ACHN (cell line): ENCODE results near the gene DNAJC13.

Experiments used
- DNase-seq: peaks from one replicate; pipeline ENCODE4 v3.0.0-alpha.2; 2015
- in situ Hi-C: cut with HindIII; loops from 2 replicates; pipeline ENCODE4 v1.10.0; 2017; ENCODE audit warnings: low sequenced_read_pairs, low pct_ligation_motif_present, low pct_unique_long_range_greater_than_20kb

DNAJC13 gene

DNA sequence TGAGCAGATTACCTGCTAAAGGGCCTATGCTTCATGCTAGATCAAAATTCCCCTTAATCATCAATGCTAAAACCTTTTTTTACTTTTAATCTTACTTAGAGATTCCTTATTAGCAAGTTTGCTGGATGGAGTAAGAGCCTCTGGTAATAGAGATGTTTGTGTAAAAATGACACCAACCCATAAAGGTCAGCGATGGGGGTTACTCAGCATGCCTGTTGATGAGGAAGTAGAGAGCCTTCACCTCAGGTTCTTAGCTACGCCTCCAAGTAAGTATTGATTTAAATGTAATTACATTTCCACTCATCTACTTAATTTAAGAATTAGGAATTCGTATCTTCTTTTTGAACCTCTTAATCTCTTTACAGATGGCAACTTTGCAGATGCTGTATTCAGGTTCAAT is 38.8 kb downstream of the DNAJC13 start:
- in situ Hi-C loops: no loop called here
- DNase-seq: no peak

GRCh38 chr3:132456571-132456970 is 39.3 kb downstream of the DNAJC13 start:
- in situ Hi-C loops: no loop called here
- DNase-seq: no peak

DNA sequence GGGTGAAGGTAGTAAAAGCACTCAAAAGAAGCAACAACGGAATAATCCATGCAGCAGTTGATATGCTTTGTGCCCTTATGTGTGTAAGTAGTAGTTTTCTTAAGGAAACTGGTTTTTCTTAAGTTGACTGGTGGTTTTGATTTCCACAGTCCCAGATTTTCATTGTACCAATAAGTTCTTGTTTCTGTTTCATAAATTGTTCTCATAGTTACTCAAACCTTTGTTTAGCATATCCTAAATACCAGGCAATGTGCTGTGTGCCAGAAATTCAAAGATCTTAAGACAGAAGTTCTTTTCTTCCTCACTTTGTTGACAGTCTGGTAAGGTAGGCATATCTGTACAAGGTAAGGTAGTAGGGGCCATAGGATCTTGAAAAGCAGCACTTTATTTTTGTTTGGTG is 40.0 kb downstream of the DNAJC13 start:
- in situ Hi-C loops: no loop called here
- no peak for DNase-seq

- in situ Hi-C loops: no loop called here
- no peak for DNase-seq
Measured at GRCh38 chr3:132459551-132459950, 42.2 kb downstream of the DNAJC13 start.

GRCh38 chr3:132461544-132461943 is 44.2 kb downstream of the DNAJC13 start:
- in situ Hi-C loops: no loop called here

DNA sequence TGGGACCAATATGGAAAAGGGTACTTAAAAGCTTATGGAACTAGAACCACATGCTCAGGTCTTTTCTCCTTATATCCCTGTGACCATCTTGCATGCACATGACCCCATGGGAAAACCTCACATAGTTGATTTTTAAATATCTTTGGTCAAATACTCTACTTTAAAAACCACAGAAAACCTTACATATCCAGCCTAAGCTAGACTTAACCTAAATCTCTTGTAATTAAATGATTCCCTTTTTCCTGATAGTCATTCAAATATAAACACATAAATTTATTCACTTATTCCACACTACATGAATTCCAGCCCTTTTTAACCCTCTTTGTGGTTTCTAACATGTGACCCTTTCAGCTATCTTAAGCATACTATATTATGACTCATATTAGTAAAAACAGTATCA is 46.8 kb downstream of the DNAJC13 start:
- no peak for DNase-seq
- in situ Hi-C loops: no loop called here

More at GRCh38 chr3:132461544-132461943, 44.2 kb downstream of the DNAJC13 start:
- no peak for DNase-seq

DNA sequence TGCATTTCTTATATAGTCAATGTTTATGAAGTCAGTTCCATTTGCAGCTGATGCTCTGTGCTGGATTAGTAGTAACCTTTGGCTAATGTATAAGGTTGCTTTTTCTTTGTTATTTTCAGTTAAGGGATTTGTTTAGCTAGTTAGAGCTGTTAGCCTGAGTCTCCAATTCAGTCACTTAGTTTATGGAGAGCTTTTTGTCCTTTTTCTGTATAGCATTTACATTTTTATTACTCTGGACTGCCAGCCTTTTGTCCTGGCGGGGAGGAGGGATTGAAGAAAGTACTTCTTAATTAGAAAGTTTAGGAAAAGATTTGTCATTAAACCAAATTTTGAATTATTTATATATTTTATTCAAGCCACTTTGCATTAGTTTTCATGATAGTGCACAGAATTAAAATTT is 52.0 kb downstream of the DNAJC13 start:
- no peak for DNase-seq
- in situ Hi-C loops: no loop called here

DNA sequence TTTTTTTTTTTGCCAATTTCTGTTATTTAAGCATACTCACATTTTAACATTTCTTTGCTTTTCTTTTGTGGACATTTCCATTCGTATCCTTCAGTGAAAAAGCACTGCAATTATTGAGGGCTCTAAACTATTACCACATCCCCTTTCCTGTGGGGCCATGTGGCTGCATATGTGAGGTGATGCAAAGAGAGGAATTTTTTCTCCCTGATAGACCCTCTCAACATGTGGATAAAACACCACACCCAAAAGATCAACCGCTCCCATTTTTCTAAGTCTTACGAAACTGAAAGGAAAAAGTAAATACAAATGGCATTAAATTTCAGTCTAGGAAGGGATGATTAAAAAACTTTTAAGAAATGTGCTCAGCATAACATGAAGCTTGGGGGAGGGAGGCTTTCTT is 68.8 kb downstream of the DNAJC13 start:
- DNase-seq: no peak
- in situ Hi-C loops: no loop called here

- in situ Hi-C loops: no loop called here
Measured at GRCh38 chr3:132488151-132488550, 70.8 kb downstream of the DNAJC13 start.

DNA sequence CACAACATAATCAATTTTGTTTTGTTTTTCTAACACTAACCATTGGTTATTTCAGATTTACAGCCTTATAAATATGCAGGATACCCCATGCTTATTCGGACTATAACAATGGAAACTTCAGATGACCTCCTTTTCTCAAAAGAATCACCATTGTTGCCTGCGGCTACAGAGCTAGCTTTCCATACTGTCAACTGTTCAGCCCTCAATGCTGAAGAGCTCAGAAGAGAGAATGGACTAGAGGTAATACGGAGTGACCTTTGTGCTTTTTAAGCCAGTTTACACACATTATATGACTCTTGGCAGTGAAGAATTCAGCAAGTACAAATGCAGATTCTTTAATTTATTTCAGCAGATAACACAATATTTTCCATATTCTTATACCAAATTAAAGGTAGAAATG is 81.8 kb downstream of the DNAJC13 start:
- in situ Hi-C loops: no loop called here
- no peak for DNase-seq

More at GRCh38 chr3:132488151-132488550, 70.8 kb downstream of the DNAJC13 start:
- DNase-seq: no peak

DNA sequence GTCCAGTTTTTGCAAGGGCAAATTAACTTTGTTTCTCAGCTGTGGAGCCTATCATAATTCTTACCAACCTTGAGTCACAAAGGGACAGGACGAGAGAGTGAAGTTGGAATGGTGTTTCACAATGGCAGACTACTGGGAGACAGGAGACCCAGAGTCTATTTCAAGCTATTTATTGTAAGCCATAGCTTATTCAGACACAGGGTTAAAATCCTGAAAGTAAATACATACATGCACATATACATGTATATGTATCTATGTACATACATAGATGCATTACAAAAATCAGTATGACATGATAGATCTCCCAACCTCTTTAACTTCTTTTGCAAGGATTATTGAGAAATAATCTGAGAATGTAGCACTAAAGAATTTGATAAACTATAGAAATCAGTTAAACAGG is 86.3 kb downstream of the DNAJC13 start:
- in situ Hi-C loops: no loop called here
- DNase-seq: no peak

DNA sequence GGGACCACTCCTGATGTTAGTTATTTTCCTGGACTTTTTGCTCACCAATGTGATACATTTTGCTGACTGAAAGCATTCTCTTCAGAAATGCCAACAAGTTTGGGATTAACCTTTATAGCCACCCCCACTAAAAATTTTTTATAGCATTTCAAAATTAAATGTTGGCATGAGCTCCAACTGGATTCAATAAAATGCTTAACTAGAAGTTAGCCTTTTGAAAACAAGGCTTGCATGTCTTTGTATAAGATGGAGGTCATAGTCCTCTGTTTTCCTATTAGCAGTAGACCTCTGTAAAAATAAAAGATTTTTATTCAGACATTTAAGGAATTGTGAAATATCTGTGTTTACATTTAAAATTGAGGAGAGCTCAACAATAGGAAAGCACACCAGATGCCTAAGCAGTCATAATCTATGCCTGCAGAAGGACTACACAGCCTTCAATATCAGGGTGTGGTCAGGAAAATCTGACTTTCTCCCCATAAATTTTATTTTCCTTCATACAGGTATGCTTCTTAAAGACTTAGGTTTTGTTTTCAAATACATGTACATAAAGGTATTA is 87.2 kb downstream of the DNAJC13 start:
- no peak for DNase-seq
- in situ Hi-C loops: no loop called here

- no peak for DNase-seq
- in situ Hi-C loops: no loop called here
Measured at GRCh38 chr3:132507657-132508056, 90.4 kb downstream of the DNAJC13 start.

DNA sequence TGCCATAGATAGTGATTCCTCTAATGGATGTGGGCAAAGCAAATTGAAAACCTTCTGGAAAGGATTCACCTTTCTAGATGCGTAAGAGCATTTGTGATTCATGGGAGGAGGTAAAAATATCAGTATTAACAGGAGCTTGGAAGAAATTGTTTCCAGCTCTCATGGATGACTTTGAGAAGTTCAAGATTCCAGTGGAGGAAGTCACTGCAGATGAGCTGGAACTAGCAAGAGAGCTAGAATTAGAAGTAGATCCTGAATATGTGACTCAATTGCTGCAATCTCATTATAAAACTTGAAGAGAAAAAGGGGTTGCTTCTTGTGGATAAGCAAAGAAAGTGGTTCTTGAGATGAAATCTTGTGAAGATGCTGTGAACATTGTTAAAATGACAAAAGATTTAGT is 91.8 kb downstream of the DNAJC13 start:
- DNase-seq: no peak
- in situ Hi-C loops: no loop called here

- no peak for DNase-seq
- in situ Hi-C loops: no loop called here
Measured at GRCh38 chr3:132509506-132509905, 92.2 kb downstream of the DNAJC13 start.

GRCh38 chr3:132513057-132513456 is 95.8 kb downstream of the DNAJC13 start:
- DNase-seq: no peak
- in situ Hi-C loops: no loop called here

DNA sequence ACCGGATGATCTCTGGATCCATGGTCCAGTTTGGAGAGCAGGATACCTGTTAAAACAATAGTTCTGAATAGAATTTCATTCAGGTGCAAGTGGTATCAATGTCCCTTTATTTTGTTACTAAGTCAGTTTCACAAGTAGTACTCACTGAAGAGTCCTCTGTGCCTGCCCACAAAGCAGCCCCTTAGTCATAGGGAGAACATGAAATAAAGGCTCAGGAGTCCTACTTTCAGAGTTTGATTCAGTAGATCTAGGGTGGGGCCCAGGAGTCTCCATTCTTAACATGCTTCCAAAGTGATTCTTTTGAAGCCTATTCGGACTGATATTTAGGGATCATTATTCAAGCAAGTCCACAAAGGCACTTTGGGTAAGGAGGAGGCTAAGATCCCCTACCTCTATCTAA is 100.0 kb downstream of the DNAJC13 start:
- in situ Hi-C loops: no loop called here
- DNase-seq: no peak

DNA sequence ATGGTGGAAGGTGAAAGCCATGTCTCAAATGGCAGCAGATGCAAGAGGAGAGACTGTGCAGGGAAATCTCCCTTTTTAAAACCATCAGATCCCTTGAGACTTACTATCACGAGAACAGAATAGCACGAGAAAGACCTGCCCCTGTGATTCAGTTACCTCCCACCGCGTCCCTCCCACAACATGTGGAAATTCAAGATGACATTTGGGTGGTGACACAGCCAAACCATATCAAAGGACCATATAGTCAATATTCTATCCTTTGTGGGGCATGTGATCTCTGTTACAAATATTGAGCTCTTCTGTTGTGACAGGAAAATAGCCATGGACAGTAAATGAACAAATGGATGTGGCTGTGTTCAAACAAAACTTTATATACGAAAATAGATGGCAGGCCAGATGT is 102.6 kb downstream of the DNAJC13 start:
- no peak for DNase-seq

DNA sequence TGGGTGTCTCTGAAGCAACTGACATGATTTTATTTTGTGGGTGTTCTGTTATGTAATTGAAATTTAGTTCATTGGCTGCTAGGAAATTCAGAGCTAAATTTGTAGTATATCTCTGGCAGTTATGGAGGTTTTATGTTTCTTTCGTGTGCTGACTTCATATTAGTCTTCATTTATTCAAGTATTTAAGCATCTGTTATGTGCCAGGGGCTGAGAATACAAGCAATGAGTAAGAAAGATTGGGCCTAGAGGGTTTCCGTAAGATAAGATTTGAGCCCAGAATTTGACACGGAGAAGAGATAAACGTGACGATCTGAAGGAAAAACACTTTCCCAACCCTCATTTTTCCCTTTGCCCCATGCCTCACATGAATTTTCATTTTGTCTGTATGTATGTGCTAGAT is 104.6 kb downstream of the DNAJC13 start:
- no peak for DNase-seq
- in situ Hi-C loops: no loop called here

More for the DNA sequence above, 102.6 kb downstream of the DNAJC13 start:
- in situ Hi-C loops: no loop called here

- DNase-seq: no peak
- in situ Hi-C loops: no loop called here
Measured at GRCh38 chr3:132522353-132522752, 105.1 kb downstream of the DNAJC13 start.

DNA sequence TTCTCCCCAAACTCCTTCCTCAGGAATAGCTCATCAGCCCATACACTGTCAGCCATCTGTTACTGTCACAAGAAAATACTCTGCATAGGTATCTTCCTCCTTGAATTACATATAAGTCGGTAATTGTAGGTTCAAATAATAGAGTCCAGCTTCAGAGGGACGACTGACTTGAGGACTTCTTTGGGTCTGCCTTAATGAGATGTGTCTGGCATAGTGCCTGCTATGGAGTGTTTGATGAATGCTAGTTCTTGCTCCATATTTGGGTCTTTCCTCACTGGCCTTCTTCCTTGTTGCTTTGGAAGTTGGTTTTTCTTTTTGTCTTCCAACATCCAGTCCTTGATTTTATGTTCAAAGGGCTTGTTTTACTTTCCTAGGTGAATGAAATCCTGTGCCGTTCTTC is 113.3 kb downstream of the DNAJC13 start:
- in situ Hi-C loops: loop anchor here (25.0 kb wide), 1 partner anchor 107 kb away; no protein-coding TSS in a partner anchor
- DNase-seq: no peak
